ENCODE data around the gene TMEM151B.
A peak's percentile ranks its signal among the peaks of the same experiment; 100 is the strongest.

The TMEM151B gene

GRCh38 chr6:44285552-44286284, 15.5 kb downstream of the TMEM151B start:
- TF ChIP-seq REST (IDR thresholded peaks at IDR 0.05; ENCODE audit: insufficient read depth in 1 of 2, low read depth in 2 of 2, low read length in 2 of 2) (peak; percentile 87 to 95), SIN3A (IDR thresholded peaks at IDR 0.05; ENCODE audit: borderline replicate concordance, insufficient read depth, low read length) (no peak), FOXP2 (optimal IDR thresholded peaks at IDR 0.05; ENCODE audit: borderline replicate concordance, extremely low read depth, extremely low read length, insufficient read depth) (no peak), TAF1 (IDR thresholded peaks at IDR 0.05; ENCODE audit: borderline replicate concordance, insufficient read depth, low read length) (no peak), POLR2AphosphoS5 (IDR thresholded peaks at IDR 0.05; ENCODE audit: low read depth, low read length) (no peak)

GRCh38 chr6:44286285-44286565, 16.0 kb downstream of the TMEM151B start:
- TF ChIP-seq SIN3A (IDR thresholded peaks at IDR 0.05; ENCODE audit: borderline replicate concordance, insufficient read depth, low read length), result no peak
- TF ChIP-seq POLR2AphosphoS5 (IDR thresholded peaks at IDR 0.05; ENCODE audit: low read depth, low read length), result no peak
- TF ChIP-seq REST (IDR thresholded peaks at IDR 0.05; ENCODE audit: insufficient read depth in 1 of 2, low read depth in 2 of 2, low read length in 2 of 2), result no peak
- no peak for TF ChIP-seq FOXP2 (optimal IDR thresholded peaks at IDR 0.05; ENCODE audit: borderline replicate concordance, extremely low read depth, extremely low read length, insufficient read depth)
- TF ChIP-seq TAF1 (IDR thresholded peaks at IDR 0.05; ENCODE audit: borderline replicate concordance, insufficient read depth, low read length), result no peak

- no peak for TF ChIP-seq POLR2AphosphoS5 (IDR thresholded peaks at IDR 0.05; ENCODE audit: low read depth, low read length)
- TF ChIP-seq TAF1 (IDR thresholded peaks at IDR 0.05; ENCODE audit: borderline replicate concordance, insufficient read depth, low read length), result no peak
- no peak for TF ChIP-seq REST (IDR thresholded peaks at IDR 0.05; ENCODE audit: insufficient read depth in 1 of 2, low read depth in 2 of 2, low read length in 2 of 2)
- TF ChIP-seq FOXP2 (optimal IDR thresholded peaks at IDR 0.05; ENCODE audit: borderline replicate concordance, extremely low read depth, extremely low read length, insufficient read depth), result no peak
- no peak for TF ChIP-seq SIN3A (IDR thresholded peaks at IDR 0.05; ENCODE audit: borderline replicate concordance, insufficient read depth, low read length)
Measured at GRCh38 chr6:44286747-44287146, 16.5 kb downstream of the TMEM151B start.

GRCh38 chr6:44289726-44290260, 19.5 kb downstream of the TMEM151B start:
- TF ChIP-seq SIN3A (IDR thresholded peaks at IDR 0.05; ENCODE audit: borderline replicate concordance, insufficient read depth, low read length), result no peak
- TF ChIP-seq FOXP2 (optimal IDR thresholded peaks at IDR 0.05; ENCODE audit: borderline replicate concordance, extremely low read depth, extremely low read length, insufficient read depth), result no peak
- no peak for TF ChIP-seq TAF1 (IDR thresholded peaks at IDR 0.05; ENCODE audit: borderline replicate concordance, insufficient read depth, low read length)
- TF ChIP-seq POLR2AphosphoS5 (IDR thresholded peaks at IDR 0.05; ENCODE audit: low read depth, low read length), result no peak
- TF ChIP-seq REST (IDR thresholded peaks at IDR 0.05; ENCODE audit: insufficient read depth in 1 of 2, low read depth in 2 of 2, low read length in 2 of 2), result no peak

All from PFSK-1 (cell line).